Body of pancreas (tissue), 4 donors: ENCODE results near the gene UNC93B1.

ENCODE experiments used
- CTCF ChIP-seq, 7 experiments: fragments of 450-650 bp in 4 of 7; fragments of 200-600 bp in 3 of 7; sonication (generic) in 3 of 7; IDR thresholded peaks; one replicate each; pipeline ENCODE4 v1.5.1; 2016 to 2019; ENCODE audit warnings: antibody characterized with exemption in 7 of 7
- POLR2A ChIP-seq, 3 donors: fragments of 450-650 bp; IDR thresholded peaks; one replicate each; pipeline ENCODE4 v1.6.1; 2016; ENCODE audit warnings: antibody characterized with exemption in 3 of 3, mild to moderate bottlenecking in 2 of 3

- TF ChIP-seq POLR2A (IDR thresholded peaks at IDR 0.05) (no peak), CTCF (IDR thresholded peaks at IDR 0.05) (no peak)
Measured at GRCh38 chr11:67998150-67999045, 5.5 kb downstream of the UNC93B1 start.
